K562 (cell line): ENCODE measurements around the gene GALNS. TPM values are rescaled to one million over a fixed set of nuclear protein-coding genes. Genes with fewer than 3 reads are reported as not detected.

Experiments
- ATF7 ChIP-seq: fragments of 450-650 bp; IDR thresholded peaks from 2 replicates; pipeline ENCODE4 v1.7.1; 2014; ENCODE audit warnings: mild to moderate bottlenecking, moderate library complexity
- CEBPZ ChIP-seq: fragments of 150-350 bp; IDR thresholded peaks from 2 replicates; pipeline ENCODE4 v1.6.1; 2014; ENCODE audit warnings: low read depth, mild to moderate bottlenecking, low read length, borderline replicate concordance
- CTBP1 ChIP-seq: fragments of 450-650 bp; IDR thresholded peaks from 2 replicates; pipeline ENCODE4 v1.6.1; 2016; ENCODE audit warnings: borderline replicate concordance
- EGR1 ChIP-seq: fragments of 450-650 bp; conservative IDR thresholded peaks from 2 replicates; pipeline ENCODE4 v1.6.1; 2017; ENCODE audit warnings: mild to moderate bottlenecking
- FOS ChIP-seq: IDR thresholded peaks from 3 replicates; pipeline ENCODE4 v1.6.1; 2011; ENCODE audit not compliant: insufficient read length; ENCODE audit errors: extremely low read depth
- HDAC1 ChIP-seq, 2 experiments: fragments of 450-650 bp; IDR thresholded peaks; 2 replicates each; pipeline ENCODE4 v1.6.1; 2016 to 2017; ENCODE audit warnings: inconsistent platforms in 1 of 2, mild to moderate bottlenecking in 1 of 2, moderate library complexity in 1 of 2
- JUND ChIP-seq, 2 experiments: IDR thresholded peaks; 2 replicates in 1 of 2; 3 replicates in 1 of 2; pipeline ENCODE4 v1.6.1; 2011; ENCODE audit warnings: borderline replicate concordance in 2 of 2, low read depth in 2 of 2, low read length in 2 of 2, improper control_type of control experiment in 1 of 2, missing biosample characterization in 1 of 2, missing genetic modification characterization in 1 of 2, missing genetic modification reagents in 1 of 2
- KLF6 ChIP-seq: fragments of 250-450 bp; sonication (Bioruptor Pico); IDR thresholded peaks from 2 replicates; pipeline ENCODE4 v1.4.0; 2020; ENCODE audit warnings: mild to moderate bottlenecking, moderate library complexity, borderline replicate concordance
- MAFK ChIP-seq: IDR thresholded peaks from 2 replicates; pipeline ENCODE4 v1.6.1; 2011; ENCODE audit warnings: low read length, improper control_type of control experiment
- MAZ ChIP-seq, 2 experiments: fragments of 450-650 bp in 1 of 2; sonication (generic) in 1 of 2; formaldehyde crosslinking; IDR thresholded peaks in 1 of 2; conservative IDR thresholded peaks in 1 of 2; 2 replicates each; pipeline versions ENCODE4 v1.4.0 to v1.5.0; 2020; ENCODE audit warnings: mild to moderate bottlenecking in 1 of 2, missing genetic modification reagents in 1 of 2
- MTA3 ChIP-seq: fragments of 450-650 bp; formaldehyde crosslinking; IDR thresholded peaks from 2 replicates; pipeline ENCODE4 v1.6.1; 2017; ENCODE audit warnings: mild to moderate bottlenecking, borderline replicate concordance
- MYC ChIP-seq, 2 experiments: fragments of 250-450 bp in 1 of 2; sonication (Bioruptor Pico) in 1 of 2; IDR thresholded peaks; 2 replicates each; pipeline versions ENCODE4 v1.5.1 to v1.6.1; 2012 to 2021; ENCODE audit warnings: low read depth in 2 of 2, borderline replicate concordance in 1 of 2, improper control_type of control experiment in 1 of 2, low read length in 1 of 2, mild to moderate bottlenecking in 1 of 2, moderate library complexity in 1 of 2
- OTX1 ChIP-seq: fragments of 450-650 bp; formaldehyde crosslinking; IDR thresholded peaks from 2 replicates; pipeline ENCODE4 v1.4.0; 2022; ENCODE audit warnings: mild to moderate bottlenecking
- RBFOX2 ChIP-seq: fragments of 200-400 bp; formaldehyde crosslinking; IDR thresholded peaks from 2 replicates; pipeline ENCODE4 v1.6.1; 2017; ENCODE audit warnings: low read depth, mild to moderate bottlenecking, low read length, moderate library complexity
- STAT5B ChIP-seq: fragments of 250-450 bp; sonication (Bioruptor Pico); IDR thresholded peaks from 2 replicates; pipeline ENCODE4 v1.8.0; 2021; ENCODE audit warnings: mild to moderate bottlenecking, inconsistent platforms
- ZBTB12 ChIP-seq: fragments of 250-450 bp; sonication (Bioruptor Pico); IDR thresholded peaks from 2 replicates; pipeline ENCODE4 v1.4.0; 2020
- ZBTB2 ChIP-seq: fragments of 450-650 bp; IDR thresholded peaks from 2 replicates; pipeline ENCODE4 v1.6.1; 2016; ENCODE audit warnings: antibody characterized with exemption
- ZEB2 ChIP-seq: fragments of 450-650 bp; IDR thresholded peaks from 2 replicates; pipeline ENCODE4 v1.6.1; 2016
- ZNF449 ChIP-seq: fragments of 250-450 bp; sonication (Bioruptor Pico); IDR thresholded peaks from 2 replicates; pipeline ENCODE4 v1.8.0; 2022; ENCODE audit warnings: moderate library complexity, mild to moderate bottlenecking, inconsistent platforms
- polyA plus RNA-seq, 8 experiments: library from polyadenylated mRNA; depleted of rRNA in 4 of 8; stranded (reverse) in 5 of 8; unstranded in 3 of 8; fragments of >200 nt; fragmentation: Nextera tagmentation in 2 of 8; fragmentation: Illumina TruSeq in 1 of 8; extraction: Ambion mirVana in 2 of 8; extraction: Trizol in 1 of 8; gene quantifications; 2 replicates each; pipeline versions ENCODE4 v1.2.1 to v1.2.3, GENCODE V29; 2011 to 2014; ENCODE audit warnings: inconsistent platforms in 1 of 8, missing spikeins in 1 of 8
- total RNA-seq, 7 experiments: library from RNA; depleted of rRNA in 6 of 7; stranded (reverse); fragments of >200 nt in 6 of 7; fragmentation: Illumina TruSeq in 2 of 7; extraction: Trizol in 2 of 7; gene quantifications; 2 replicates each; pipeline versions ENCODE4 v1.2.1 to v1.2.3, GENCODE V29; 2011 to 2021; ENCODE audit warnings: low replicate concordance in 1 of 7

The GALNS gene
- total and polyA plus RNA-seq, 9 of the 15 experiments (the other 6 are each of a cell fraction or from before 2014, with no cell fraction given): 0.38 to 13.2 (median 4.3) TPM

DNA sequence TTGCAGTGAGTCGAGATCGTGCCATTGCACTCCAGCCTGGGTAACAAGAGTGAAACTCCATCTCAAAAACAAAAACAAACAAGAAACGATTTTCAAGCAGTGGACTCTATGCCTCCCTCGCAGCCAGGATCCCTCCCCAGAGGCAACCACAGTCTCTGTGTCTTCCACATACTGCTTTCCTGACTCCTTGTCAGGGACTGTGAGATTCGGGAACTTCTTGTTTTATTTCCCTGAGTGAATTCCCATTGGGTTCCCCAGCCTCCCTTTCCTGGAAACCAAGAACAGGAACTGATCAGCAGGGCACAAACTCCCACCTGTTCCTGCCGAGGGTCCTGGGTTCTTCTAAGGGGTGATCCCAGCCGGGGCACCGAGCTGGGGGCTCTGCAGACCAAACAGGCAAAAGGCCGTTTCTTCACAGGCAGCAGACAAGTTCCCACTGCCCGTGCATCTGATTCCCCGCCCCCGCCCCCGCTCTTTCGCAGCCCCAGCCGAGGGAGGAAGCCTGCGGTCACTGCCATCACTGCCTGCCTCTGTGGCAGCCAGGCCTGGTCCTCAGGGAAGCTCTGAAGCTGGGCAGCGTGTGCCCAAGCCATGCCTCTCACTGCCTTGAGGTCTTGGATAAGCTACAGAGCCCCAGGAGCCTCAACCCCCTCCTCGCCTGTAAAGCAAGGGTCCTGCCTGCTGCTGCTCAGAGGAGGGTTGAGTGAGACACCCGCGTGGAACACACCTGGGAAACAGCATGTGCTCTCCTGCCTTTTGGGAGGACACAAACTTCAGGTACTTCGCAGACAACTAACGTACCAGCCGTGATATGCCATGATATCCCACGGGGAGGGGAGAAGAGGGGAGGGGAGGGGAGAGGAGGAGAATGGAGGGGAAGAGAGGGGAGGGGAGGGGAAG lies 66.2 kb downstream of the GALNS start (continued):
- TF ChIP-seq ZNF449 (no peak), CEBPZ (no peak), MTA3 (0 out of 2 replicates have a peak, but pooled peaks have one; percentile 66), MYC (IDR thresholded peaks at IDR 0.05; ENCODE audit: low read depth, low read length) (no peak), MYC (CRISPR knock-in tag; IDR thresholded peaks at IDR 0.05; ENCODE audit: borderline replicate concordance, low read depth) (no peak), OTX1 (CRISPR knock-in tag) (no peak), EGR1 (peak; percentile 94), CTBP1 (peak; percentile 27; the same call in 1 of the 2 replicates), RBFOX2 (peak; percentile 57), MAFK (no peak), STAT5B (CRISPR knock-in tag) (no peak), FOS (no peak), ZEB2 (no peak), JUND (IDR thresholded peaks at IDR 0.05; ENCODE audit: borderline replicate concordance, low read depth, low read length) (0 out of 2 replicates have a peak, but pooled peaks have one; percentile 9), JUND (tag; IDR thresholded peaks at IDR 0.05; ENCODE audit: borderline replicate concordance, low read depth, low read length) (no peak), HDAC1 (IDR thresholded peaks at IDR 0.05) (0 out of 4 replicates have a peak, but pooled peaks of 1 of the 2 experiments have one; percentile 20), MAZ (CRISPR knock-in tag; conservative IDR thresholded peaks at IDR 0.05 in 1 of 2, IDR thresholded peaks at IDR 0.05 in 1 of 2) (peak in 1 of 2 experiments; percentile 71; a peak in 3 of 4 replicates), KLF6 (no peak), ATF7 (no peak), ZBTB2 (0 out of 2 replicates have a peak, but pooled peaks have one; percentile 61), ZBTB12 (no peak)
